ENCODE results near the gene EGLN2. TPM values are rescaled to one million over a fixed set of nuclear protein-coding genes. Genes with fewer than 3 reads are reported as not detected.
"Not testable (repeated sequence)": the region's sequence is repeated elsewhere in the genome, so short reads cannot be mapped to it uniquely, and the experiment has no call there.

The EGLN2 gene
- total RNA-seq, 2 experiments from 2014 or later, result 124 to 126 TPM

DNA sequence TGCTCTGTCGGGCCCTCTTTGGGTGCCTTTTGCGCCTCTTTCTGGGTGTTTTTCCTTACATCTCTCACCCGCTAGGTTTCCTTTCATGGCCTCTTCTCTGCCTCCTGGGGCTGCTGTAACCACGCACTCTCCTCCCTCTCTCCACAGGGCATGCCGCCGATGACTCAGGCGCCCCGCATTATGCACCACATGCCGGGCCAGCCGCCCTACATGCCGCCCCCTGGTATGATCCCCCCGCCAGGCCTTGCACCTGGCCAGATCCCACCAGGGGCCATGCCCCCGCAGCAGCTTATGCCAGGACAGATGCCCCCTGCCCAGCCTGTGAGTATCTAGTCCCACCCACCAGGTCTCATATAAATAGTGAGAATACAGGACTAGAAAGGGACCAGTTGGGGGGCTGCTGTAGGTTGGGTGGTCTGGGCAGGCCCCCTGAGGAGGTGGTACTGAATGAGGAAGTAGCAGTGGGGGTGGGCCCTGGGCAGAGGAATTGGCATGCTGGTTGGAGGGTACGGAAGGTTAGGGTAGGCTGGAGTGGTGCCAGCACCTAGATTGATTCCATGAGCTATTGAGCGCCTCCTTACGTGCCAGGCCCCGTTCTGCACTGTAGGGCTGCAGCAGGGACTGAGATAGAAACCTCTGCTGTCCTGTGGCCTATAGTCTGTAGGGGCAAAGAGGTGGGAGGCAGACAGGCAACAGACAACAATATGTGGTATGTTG, 36.1 kb upstream of the EGLN2 start:
- Mint-ChIP-seq H3K27me3 (no peaks in the 10 kb centered on the region), H3K4me3 (no peak overlapping the region), H3K36me3 (ENCODE audit: low read depth) (peaks cover 71% of the 10 kb centered on the region), H3K27ac (no peak overlapping the region), H3K4me1 (peaks cover 46% of the 10 kb centered on the region), H3K9me3 (no peaks in the 10 kb centered on the region)
- DNase-seq, result no peak
- POLR2A ChIA-PET, result no interaction called here
- CTCF ChIA-PET, result interaction anchor here (1.1 kb wide), 1 partner anchor 13 kb away, joined by 3 read pairs; the partner anchor contains the start of gene ACTMAP

DNA sequence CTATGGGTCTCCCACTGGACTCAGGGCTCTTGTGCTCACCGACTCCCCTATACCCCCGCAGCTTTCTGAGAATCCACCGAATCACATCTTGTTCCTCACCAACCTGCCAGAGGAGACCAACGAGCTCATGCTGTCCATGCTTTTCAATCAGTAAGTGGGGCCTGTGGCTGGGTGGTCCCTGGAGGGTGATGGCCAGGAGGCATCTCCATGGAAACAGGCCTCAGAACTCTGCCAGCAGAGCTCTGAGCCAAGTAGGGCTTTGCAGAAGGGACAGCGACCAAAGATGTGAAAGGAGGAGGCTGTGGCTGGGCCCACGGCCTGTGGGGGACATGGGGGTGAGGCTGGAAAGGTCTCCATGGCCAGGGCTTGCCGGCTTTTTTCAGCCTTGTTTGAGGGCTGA, 35.5 kb upstream of the EGLN2 start:
- Mint-ChIP-seq H3K9me3 (no peaks in the 10 kb centered on the region), H3K27ac (no peak overlapping the region), H3K36me3 (ENCODE audit: low read depth) (peaks cover 67% of the 10 kb centered on the region), H3K27me3 (no peaks in the 10 kb centered on the region), H3K4me3 (no peak overlapping the region), H3K4me1 (peaks cover 42% of the 10 kb centered on the region)
- no peak for DNase-seq
- CTCF ChIA-PET, result interaction anchor here (1.1 kb wide), 1 partner anchor 14 kb away, joined by 3 read pairs; the partner anchor contains the start of gene ACTMAP
- POLR2A ChIA-PET, result no interaction called here

GRCh38 chr19:40763963-40764362, 35.0 kb upstream of the EGLN2 start:
- Mint-ChIP-seq H3K27me3 (no peaks in the 10 kb centered on the region), H3K4me3 (no peak overlapping the region), H3K36me3 (ENCODE audit: low read depth) (peaks cover 69% of the 10 kb centered on the region), H3K27ac (no peak overlapping the region), H3K9me3 (no peaks in the 10 kb centered on the region), H3K4me1 (peaks cover 42% of the 10 kb centered on the region)
- CTCF ChIA-PET, result interaction anchor here (1.1 kb wide), 1 partner anchor 14 kb away, joined by 3 read pairs; the partner anchor contains the start of gene ACTMAP
- no peak for DNase-seq
- POLR2A ChIA-PET, result no interaction called here

DNA sequence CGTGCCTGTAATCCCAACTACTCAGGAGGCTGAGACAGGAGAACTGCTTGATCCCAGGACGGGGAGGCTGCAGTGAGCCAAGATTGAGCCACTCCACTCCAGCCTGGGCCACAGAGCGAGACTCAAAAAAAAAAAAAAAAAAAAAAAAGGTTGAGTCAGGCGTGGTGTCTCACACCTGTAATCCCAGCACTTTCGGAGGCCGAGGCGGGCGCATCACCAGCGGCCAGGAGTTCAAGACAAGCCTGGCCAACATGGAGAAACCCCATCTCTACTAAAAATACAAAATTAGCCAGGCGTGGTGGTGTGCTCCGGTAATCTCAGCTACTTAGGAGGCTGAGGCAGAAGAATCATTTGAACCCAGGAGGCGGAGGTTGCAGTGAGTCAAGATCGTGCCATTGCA, 32.6 kb upstream of the EGLN2 start:
- POLR2A ChIA-PET, H3K27me3 Mint-ChIP-seq, H3K9me3 Mint-ChIP-seq, H3K4me3 Mint-ChIP-seq, DNase-seq, H3K27ac Mint-ChIP-seq: not testable (repeated sequence)
- Mint-ChIP-seq H3K36me3 (ENCODE audit: low read depth) (peaks cover 64% of the 10 kb centered on the region), H3K4me1 (peaks cover 46% of the 10 kb centered on the region)
- CTCF ChIA-PET, result interaction anchor here (0.5 to 2.2 kb wide), 3 partner anchors 10 to 16 kb away, joined by 3 to 5 read pairs (median 4); partner anchors contain the start of gene RAB4B

DNA sequence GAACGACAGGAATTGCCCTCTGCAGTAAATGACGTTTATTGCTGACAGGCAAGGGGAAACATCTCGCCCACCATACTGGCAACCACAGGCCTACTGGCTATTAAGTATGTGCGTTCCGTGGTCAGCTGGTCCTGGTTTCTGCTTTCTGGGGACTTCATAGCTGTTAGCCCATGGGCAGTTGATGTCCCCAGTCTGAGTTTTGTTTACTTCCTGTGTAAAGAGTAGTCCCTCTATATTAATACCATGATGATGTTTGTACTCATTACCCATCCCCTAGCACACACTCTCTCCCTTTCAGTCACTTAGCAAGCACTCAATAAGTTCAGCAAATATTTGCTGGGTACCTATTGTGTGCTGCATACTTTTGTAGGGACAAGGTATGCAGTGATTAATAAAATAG, 30.1 kb upstream of the EGLN2 start:
- POLR2A ChIA-PET, result no interaction called here
- peaks cover 45% of the 10 kb centered on the region for H3K36me3 Mint-ChIP-seq (ENCODE audit: low read depth)

DNA sequence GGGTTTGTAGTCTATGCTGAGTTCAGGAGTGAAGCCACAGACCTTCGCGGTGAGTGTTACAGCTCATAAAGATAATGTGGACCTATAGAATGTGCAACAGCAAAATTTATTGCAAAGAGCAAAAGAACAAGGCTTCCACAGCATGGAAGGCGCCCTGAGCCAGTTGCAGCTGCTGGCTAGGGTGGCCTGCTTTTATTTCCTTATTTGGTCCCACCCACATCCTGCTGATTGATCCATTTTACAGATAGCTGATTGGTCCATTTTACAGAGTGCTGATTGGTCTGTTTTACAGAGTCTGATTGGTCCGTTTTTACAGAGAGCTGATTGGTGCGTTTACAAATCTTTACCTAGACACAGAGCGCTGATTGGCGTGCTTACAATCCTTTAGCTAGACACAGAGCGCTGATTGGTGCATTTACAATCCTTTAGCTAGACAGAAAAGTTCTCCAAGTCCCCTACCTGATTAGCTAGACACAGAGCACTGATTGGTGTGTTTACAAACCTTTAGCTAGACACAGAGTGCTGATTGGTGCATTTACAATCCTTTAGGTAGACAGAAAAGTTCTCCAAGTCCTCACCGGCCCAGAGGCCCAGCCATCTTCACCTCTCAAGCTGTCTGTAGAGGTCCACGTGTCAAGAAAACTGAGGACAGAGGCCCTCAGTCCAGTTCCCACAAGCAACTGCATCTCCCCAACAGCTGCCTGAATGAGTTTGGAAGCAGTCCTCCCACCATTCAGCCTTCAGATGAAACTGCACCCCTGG, 27.7 kb upstream of the EGLN2 start:
- H3K9me3 Mint-ChIP-seq, H3K4me3 Mint-ChIP-seq, H3K27ac Mint-ChIP-seq, H3K27me3 Mint-ChIP-seq: not testable (repeated sequence)
- H3K4me1 Mint-ChIP-seq, result peaks cover 16% of the 10 kb centered on the region
- peak; percentile 26 for DNase-seq
- H3K36me3 Mint-ChIP-seq (ENCODE audit: low read depth), result peaks cover 27% of the 10 kb centered on the region
- CTCF ChIA-PET, result interaction anchor here (1.3 kb wide), 1 partner anchor 27 kb away, joined by 3 read pairs; no protein-coding TSS in a partner anchor
- POLR2A ChIA-PET, result interaction anchor here (0.6 kb wide), 1 partner anchor 18 kb away, joined by 11 read pairs; no protein-coding TSS in a partner anchor

More for the DNA sequence above, 30.1 kb upstream of the EGLN2 start:
- peaks cover 8% of the 10 kb centered on the region for H3K9me3 Mint-ChIP-seq
- no peaks in the 10 kb centered on the region for H3K27me3 Mint-ChIP-seq
- H3K4me3 Mint-ChIP-seq, result no peak overlapping the region
- CTCF ChIA-PET, result interaction anchor here (1.4 to 1.5 kb wide), 2 partner anchors 9 to 11 kb away, joined by 3 to 5 read pairs; no protein-coding TSS in a partner anchor
- no peak overlapping the region for H3K27ac Mint-ChIP-seq
- peaks cover 32% of the 10 kb centered on the region for H3K4me1 Mint-ChIP-seq
- DNase-seq, result no peak

DNA sequence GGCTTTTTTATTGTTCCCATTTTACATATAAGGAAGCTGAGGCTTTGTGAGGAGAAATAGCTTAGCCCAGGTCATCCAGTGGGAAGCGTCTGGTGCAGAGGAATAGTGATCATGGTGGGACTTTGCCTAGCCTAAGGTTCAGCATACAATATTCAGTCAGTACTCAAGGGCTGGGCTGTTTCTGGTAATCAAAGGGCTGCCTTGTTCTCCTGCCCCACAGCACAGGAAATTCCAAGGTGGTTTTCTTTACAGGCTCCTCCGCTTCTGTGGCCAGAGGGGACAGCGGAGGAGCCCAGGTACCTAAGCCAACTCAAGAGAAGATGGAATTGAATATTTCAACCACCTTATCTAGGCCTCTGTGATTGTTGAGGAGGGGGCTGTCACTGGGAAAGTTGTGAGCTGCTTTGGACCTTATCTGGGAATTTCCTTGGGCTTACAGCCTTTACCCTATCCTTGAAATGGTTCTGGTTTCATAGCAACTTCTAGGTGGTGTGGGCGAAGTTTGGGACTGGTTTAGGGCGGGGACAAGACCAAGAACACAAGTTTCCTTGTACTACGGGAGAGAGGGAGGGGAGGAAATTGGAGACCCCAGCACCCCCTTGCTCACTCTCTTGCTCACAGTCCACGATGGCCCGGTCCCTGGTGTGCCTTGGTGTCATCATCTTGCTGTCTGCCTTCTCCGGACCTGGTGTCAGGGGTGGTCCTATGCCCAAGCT, 23.9 kb upstream of the EGLN2 start, which contains the start of gene MIA:
Gene MIA (plus strand): TSS at position 606 of the 716 bp plus-strand sequence. CDS start 22 bp downstream, at position 628.
- POLR2A ChIA-PET, result no interaction called here
- H3K4me3 Mint-ChIP-seq, result no peak within 1 kb of the TSS

GRCh38 chr19:40775632-40776022, 23.4 kb upstream of the EGLN2 start:
- H3K9me3 Mint-ChIP-seq, result peaks cover 8% of the 10 kb centered on the region
- no peak overlapping the region for H3K4me3 Mint-ChIP-seq
- no peak for DNase-seq
- peaks cover 43% of the 10 kb centered on the region for H3K4me1 Mint-ChIP-seq
- no peaks in the 10 kb centered on the region for H3K27me3 Mint-ChIP-seq
- H3K36me3 Mint-ChIP-seq (ENCODE audit: low read depth), result peaks cover 27% of the 10 kb centered on the region
- H3K27ac Mint-ChIP-seq, result peak overlapping the region; percentile 68
- POLR2A ChIA-PET, result no interaction called here
- CTCF ChIA-PET, result interaction anchor here (1.0 kb wide), 1 partner anchor 354 kb away, joined by 3 read pairs; no protein-coding TSS in a partner anchor

More for the DNA sequence above, 23.9 kb upstream of the EGLN2 start, which contains the start of gene MIA:
- Mint-ChIP-seq H3K27me3 (no peaks in the 10 kb centered on the region), H3K36me3 (ENCODE audit: low read depth) (peaks cover 25% of the 10 kb centered on the region), H3K4me1 (peaks cover 41% of the 10 kb centered on the region), H3K9me3 (peaks cover 8% of the 10 kb centered on the region), H3K27ac (peak within 1 kb of the TSS; percentile 68)
- CTCF ChIA-PET, result no interaction called here
- DNase-seq, result no peak

DNA sequence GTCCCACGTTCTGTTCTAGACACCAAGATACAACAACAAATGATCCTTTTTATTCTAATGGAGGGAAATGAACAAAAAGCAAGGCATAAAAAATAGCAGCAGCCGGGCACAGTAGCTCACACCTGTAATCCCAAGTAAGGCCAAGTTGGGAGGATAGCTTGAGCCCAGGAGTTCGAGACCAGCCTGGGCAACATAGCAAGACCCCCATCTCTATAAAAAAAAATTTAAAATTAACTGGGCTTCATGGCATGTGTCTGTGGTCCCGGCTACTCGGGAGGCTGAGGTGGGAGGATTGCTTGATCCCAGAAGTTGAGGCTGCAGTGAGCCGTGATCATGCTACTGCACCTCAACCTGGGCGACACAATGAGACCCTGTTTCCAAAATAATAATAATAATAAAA, 22.6 kb upstream of the EGLN2 start:
- ChIA-PET CTCF (interaction anchor here (1.0 to 3.3 kb wide), 4 partner anchors 10 to 353 kb away, joined by 3 to 25 read pairs (median 13); no protein-coding TSS in a partner anchor), POLR2A (no interaction called here)
- peaks cover 24% of the 10 kb centered on the region for H3K36me3 Mint-ChIP-seq (ENCODE audit: low read depth)
- peaks cover 3% of the 10 kb centered on the region for H3K9me3 Mint-ChIP-seq
- H3K4me3 Mint-ChIP-seq, result no peak overlapping the region
- H3K27ac Mint-ChIP-seq, result no peak overlapping the region
- peaks cover 40% of the 10 kb centered on the region for H3K4me1 Mint-ChIP-seq
- H3K27me3 Mint-ChIP-seq, result no peaks in the 10 kb centered on the region
- no peak for DNase-seq

DNA sequence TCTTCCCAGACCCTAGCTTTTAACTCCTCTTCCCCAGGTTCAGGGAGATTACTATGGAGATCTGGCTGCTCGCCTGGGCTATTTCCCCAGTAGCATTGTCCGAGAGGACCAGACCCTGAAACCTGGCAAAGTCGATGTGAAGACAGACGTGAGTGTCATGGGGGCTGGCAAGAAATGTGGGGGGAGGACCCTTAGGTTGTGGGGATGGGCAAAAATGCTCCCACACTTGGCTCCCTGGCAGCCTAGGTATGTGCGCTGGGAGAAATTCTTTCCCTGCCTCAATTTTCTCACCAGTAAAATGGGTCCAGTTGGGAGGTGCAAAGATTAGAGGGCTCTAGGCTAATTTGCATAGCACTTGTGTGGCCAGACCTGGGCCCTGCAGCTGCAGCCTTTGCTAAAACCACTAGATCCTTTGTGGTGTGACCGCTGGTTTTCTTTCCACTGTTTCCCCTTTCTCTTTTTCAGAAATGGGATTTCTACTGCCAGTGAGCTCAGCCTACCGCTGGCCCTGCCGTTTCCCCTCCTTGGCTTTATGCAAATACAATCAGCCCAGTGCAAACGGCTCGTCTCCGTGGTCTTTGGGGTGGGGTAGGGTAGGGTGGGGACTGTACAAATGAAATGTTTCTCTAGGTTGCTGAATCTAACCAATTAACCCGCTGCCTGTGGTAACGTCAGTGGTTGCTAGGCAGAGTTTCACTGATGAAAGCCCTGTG, 21.9 kb upstream of the EGLN2 start:
- Mint-ChIP-seq H3K4me3 (peak overlapping the region; percentile 89), H3K36me3 (ENCODE audit: low read depth) (peaks cover 25% of the 10 kb centered on the region), H3K27me3 (no peaks in the 10 kb centered on the region), H3K9me3 (no peaks in the 10 kb centered on the region), H3K4me1 (peaks cover 39% of the 10 kb centered on the region), H3K27ac (peak overlapping the region; percentile 99)
- peak; percentile 96 for DNase-seq
- CTCF ChIA-PET, result interaction anchor here (1.2 to 3.3 kb wide), 9 partner anchors 11 to 143 kb away, joined by 4 to 25 read pairs (median 5); partner anchors contain the start of gene EGLN2
- POLR2A ChIA-PET, result interaction anchor here (0.5 to 2.6 kb wide), 6 partner anchors 10 to 69 kb away, joined by 3 to 10 read pairs (median 4); partner anchors contain the start of genes ACTMAP, COQ8B, EGLN2 and ITPKC

GRCh38 chr19:40777645-40777936, 21.4 kb upstream of the EGLN2 start:
- DNase-seq, result no peak
- Mint-ChIP-seq H3K27ac (peak overlapping the region; percentile 99), H3K4me1 (peaks cover 39% of the 10 kb centered on the region), H3K27me3 (no peaks in the 10 kb centered on the region), H3K36me3 (ENCODE audit: low read depth) (peaks cover 27% of the 10 kb centered on the region), H3K9me3 (no peaks in the 10 kb centered on the region), H3K4me3 (peak overlapping the region; percentile 89)
- CTCF ChIA-PET, result interaction anchor here (1.0 to 3.3 kb wide), 11 partner anchors 10 to 143 kb away, joined by 4 to 25 read pairs (median 5); partner anchors contain the start of gene EGLN2
- POLR2A ChIA-PET, result interaction anchor here (0.5 to 2.6 kb wide), 6 partner anchors 9 to 69 kb away, joined by 3 to 10 read pairs (median 4); partner anchors contain the start of genes ACTMAP, COQ8B, EGLN2 and ITPKC
